ENCODE results near the gene EPHA6. TPM values are rescaled to one million over a fixed set of nuclear protein-coding genes. Genes with fewer than 3 reads are reported as not detected.

Gene EPHA6
- total RNA-seq, 1 experiment from 2014 or later = 3.6 TPM

- H3K36me3 ChIP-seq (ENCODE audit: low read depth, low read length) = no peaks in the 10 kb centered on the region
- no peaks in the 10 kb centered on the region for H4K20me1 ChIP-seq (ENCODE audit: low read length)
- no peak overlapping the region for H3K27ac ChIP-seq (ENCODE audit: low read length)
- no peak overlapping the region for H3K4me2 ChIP-seq (ENCODE audit: low read length)
- no peaks in the 10 kb centered on the region for H3F3A ChIP-seq (ENCODE audit: low read length, unreplicated experiment)
- no peaks in the 10 kb centered on the region for H3K27me3 ChIP-seq (ENCODE audit: low read length)
- no TSS peak for BruUV-seq (replicated peaks)
- no peaks in the 10 kb centered on the region for H3K9me3 ChIP-seq (ENCODE audit: low read length)
- no peaks in the 10 kb centered on the region for H3K9me2 ChIP-seq (replicated peaks; ENCODE audit: low read length)
- no peak overlapping the region for H3K9ac ChIP-seq (ENCODE audit: low read length)
- ChIA-PET CTCF (no interaction called here), POLR2A (ENCODE audit: unreplicated experiment) (no interaction called here)
- peak; percentile 53 for ATAC-seq
- no peaks in the 10 kb centered on the region for H3K79me2 ChIP-seq (ENCODE audit: low read length)
- intact Hi-C loops (cut with micrococcal nuclease) = no loop called here
- DNase-seq = no peak
- TF ChIP-seq EZH2phosphoT487 (IDR thresholded peaks at IDR 0.05; ENCODE audit: borderline replicate concordance, low read length) (no peak), CTCF (conservative IDR thresholded peaks at IDR 0.05; ENCODE audit: low read depth, low read length) (no peak), EZH2 (IDR thresholded peaks at IDR 0.05; ENCODE audit: low read length, unreplicated experiment) (no peak)
- no peaks in the 10 kb centered on the region for H3K4me1 ChIP-seq (ENCODE audit: insufficient read depth, low read length)
- H3K4me3 ChIP-seq (ENCODE audit: low read length) = no peak overlapping the region
- no peak overlapping the region for H2AFZ ChIP-seq (ENCODE audit: low read length)
Observed at GRCh38 chr3:96843505-96844203, 29.3 kb downstream of the EPHA6 start.

- BruUV-seq (replicated peaks) = no TSS peak
- Histone ChIP-seq H3K9me2 (replicated peaks; ENCODE audit: low read length) (no peaks in the 10 kb centered on the region), H3K9me3 (ENCODE audit: low read length) (no peaks in the 10 kb centered on the region), H3K4me3 (ENCODE audit: low read length) (no peak overlapping the region), H3F3A (ENCODE audit: low read length, unreplicated experiment) (no peaks in the 10 kb centered on the region), H3K9ac (ENCODE audit: low read length) (no peak overlapping the region), H3K4me2 (ENCODE audit: low read length) (no peak overlapping the region), H3K4me1 (ENCODE audit: insufficient read depth, low read length) (no peaks in the 10 kb centered on the region), H3K27ac (ENCODE audit: low read length) (no peak overlapping the region), H4K20me1 (ENCODE audit: low read length) (no peaks in the 10 kb centered on the region), H3K27me3 (ENCODE audit: low read length) (no peaks in the 10 kb centered on the region), H2AFZ (ENCODE audit: low read length) (no peak overlapping the region), H3K79me2 (ENCODE audit: low read length) (no peaks in the 10 kb centered on the region), H3K36me3 (ENCODE audit: low read depth, low read length) (no peaks in the 10 kb centered on the region)
- ATAC-seq (peak; percentile 56), DNase-seq (peak; percentile 10)
- no peak for TF ChIP-seq EZH2phosphoT487 (IDR thresholded peaks at IDR 0.05; ENCODE audit: borderline replicate concordance, low read length)
- POLR2A ChIA-PET (ENCODE audit: unreplicated experiment) = no interaction called here
- CTCF ChIA-PET = no interaction called here
- intact Hi-C loops (cut with micrococcal nuclease) = no loop called here
Observed at GRCh38 chr3:96844204-96844514, 29.8 kb downstream of the EPHA6 start.

GRCh38 chr3:96852849-96853248 lies 38.5 kb downstream of the EPHA6 start:
- ATAC-seq (no peak), DNase-seq (no peak)
- ChIA-PET POLR2A (ENCODE audit: unreplicated experiment) (no interaction called here), CTCF (no interaction called here)
- Histone ChIP-seq H3K9me3 (ENCODE audit: low read length) (no peaks in the 10 kb centered on the region), H3K36me3 (ENCODE audit: low read depth, low read length) (no peaks in the 10 kb centered on the region), H3K4me1 (ENCODE audit: insufficient read depth, low read length) (no peaks in the 10 kb centered on the region), H3K79me2 (ENCODE audit: low read length) (no peaks in the 10 kb centered on the region), H3K4me3 (ENCODE audit: low read length) (no peak overlapping the region), H3K9me2 (replicated peaks; ENCODE audit: low read length) (no peaks in the 10 kb centered on the region), H4K20me1 (ENCODE audit: low read length) (no peaks in the 10 kb centered on the region), H3K4me2 (ENCODE audit: low read length) (no peak overlapping the region), H3K9ac (ENCODE audit: low read length) (no peak overlapping the region), H3K27me3 (ENCODE audit: low read length) (no peaks in the 10 kb centered on the region), H2AFZ (ENCODE audit: low read length) (no peak overlapping the region), H3F3A (ENCODE audit: low read length, unreplicated experiment) (no peaks in the 10 kb centered on the region), H3K27ac (ENCODE audit: low read length) (no peak overlapping the region)
- BruUV-seq (replicated peaks) = no TSS peak
- intact Hi-C loops (cut with micrococcal nuclease) = no loop called here
- TF ChIP-seq EZH2phosphoT487 (IDR thresholded peaks at IDR 0.05; ENCODE audit: borderline replicate concordance, low read length) (no peak), CTCF (conservative IDR thresholded peaks at IDR 0.05; ENCODE audit: low read depth, low read length) (no peak), EZH2 (IDR thresholded peaks at IDR 0.05; ENCODE audit: low read length, unreplicated experiment) (no peak)
